Smooth muscle cell (in vitro differentiated cells): ENCODE measurements around the gene CENPV. TPM values are rescaled to one million over a fixed set of nuclear protein-coding genes. Genes with fewer than 3 reads are reported as not detected.

ENCODE experiments used
- DNase-seq: peaks from one replicate; lab custom pipeline; 2025; ENCODE audit not compliant: unreplicated experiment; lab: John Stamatoyannopoulos, UW
- H2AFZ ChIP-seq: fragments of 200-600 bp; sonication (generic); 2 replicates; pipeline ENCODE4 v1.6.0; 2016; ENCODE audit warnings: antibody characterized with exemption, low read depth, mild to moderate bottlenecking
- H3F3A ChIP-seq: fragments of 200-600 bp; sonication (generic); 2 replicates; pipeline ENCODE4 v1.6.0; 2017; ENCODE audit warnings: antibody characterized with exemption, low read depth
- H3K27ac ChIP-seq: fragments of 200-600 bp; sonication (generic); 2 replicates; pipeline ENCODE4 v1.5.1; 2016; ENCODE audit warnings: low read depth, mild to moderate bottlenecking
- H3K27me3 ChIP-seq: fragments of 200-600 bp; sonication (generic); 2 replicates; pipeline ENCODE4 v1.6.1; 2016; ENCODE audit warnings: low read depth, mild to moderate bottlenecking
- H3K36me3 ChIP-seq: fragments of 200-600 bp; sonication (generic); 2 replicates; pipeline ENCODE4 v1.5.1; 2016; ENCODE audit warnings: low read depth
- H3K4me1 ChIP-seq: fragments of 200-600 bp; sonication (generic); 2 replicates; pipeline ENCODE4 v1.5.1; 2016; ENCODE audit warnings: low read depth
- H3K4me2 ChIP-seq: fragments of 200-600 bp; sonication (generic); 2 replicates; pipeline ENCODE4 v1.6.0; 2016; ENCODE audit warnings: mild to moderate bottlenecking
- H3K4me3 ChIP-seq: fragments of 200-600 bp; sonication (generic); 2 replicates; pipeline ENCODE4 v1.5.1; 2016; ENCODE audit warnings: mild to moderate bottlenecking
- H3K79me2 ChIP-seq: fragments of 200-600 bp; sonication (generic); 2 replicates; pipeline ENCODE4 v1.6.0; 2016; ENCODE audit warnings: low read depth, mild to moderate bottlenecking
- H3K9ac ChIP-seq: fragments of 200-600 bp; sonication (generic); 2 replicates; pipeline ENCODE4 v1.6.0; 2016; ENCODE audit warnings: low read depth
- H3K9me3 ChIP-seq: fragments of 200-600 bp; sonication (generic); replicated peaks from 2 replicates; pipeline ENCODE4 v1.5.1; 2016; ENCODE audit warnings: low read depth
- H4K20me1 ChIP-seq: fragments of 200-600 bp; sonication (generic); 2 replicates; pipeline ENCODE4 v1.6.0; 2016; ENCODE audit warnings: low read depth
- WGBS: methylation state at CpG from one replicate; pipeline ENCODE4 v1.1.7; 2016; ENCODE audit warnings: low lambda C conversion rate; 5-methylcytosine and 5-hydroxymethylcytosine counted together
- polyA plus RNA-seq: library from polyadenylated mRNA; unstranded; fragments of >200 nt; fragmentation: Nextera tagmentation; extraction: Ambion mirVana; gene quantifications from 2 replicates; pipeline ENCODE4 v1.2.1, GENCODE V29; 2016
- total RNA-seq: library from RNA; depleted of rRNA; stranded (reverse); fragments of >200 nt; gene quantifications from 2 replicates; pipeline ENCODE4 v1.2.3, GENCODE V29; 2014
- TF ChIP-seq, protein P1 (sequence below): fragments of 200-600 bp; sonication (generic); IDR thresholded peaks from 2 replicates; pipeline ENCODE4 v1.5.1; 2017; ENCODE audit warnings: borderline replicate concordance, mild to moderate bottlenecking, antibody characterized with exemption; ENCODE audit not compliant: insufficient read depth, poor library complexity, severe bottlenecking

CENPV gene
- total and polyA plus RNA-seq, 2 experiments from 2014 or later: 17.5 to 44.5 TPM

DNA sequence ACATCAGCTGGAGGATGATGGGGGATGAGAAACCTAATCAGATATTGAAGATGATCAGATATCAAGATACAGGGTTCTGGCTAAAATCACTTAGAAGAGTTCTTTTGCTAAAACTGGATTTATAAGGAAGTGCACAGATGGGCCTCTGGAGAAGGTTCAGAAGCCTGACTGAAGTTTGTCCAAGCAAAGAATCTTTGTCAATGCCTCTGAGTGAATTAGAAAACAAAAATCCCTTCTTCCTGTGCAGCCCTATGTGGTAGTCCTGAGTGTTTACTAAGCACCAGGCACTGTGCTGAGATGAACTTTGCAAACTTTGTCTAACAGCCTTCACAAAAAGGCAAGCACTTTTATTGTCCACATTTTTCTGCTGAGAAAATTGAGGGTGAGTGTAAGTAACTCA lies 11.4 kb upstream of the CENPV start:
- H3K4me1 ChIP-seq: peaks cover 3% of the 10 kb centered on the region
- H3F3A ChIP-seq: no peaks in the 10 kb centered on the region
- H3K4me2 ChIP-seq: no peak overlapping the region
- H3K27ac ChIP-seq: no peak overlapping the region
- TF ChIP-seq, protein P1, sequence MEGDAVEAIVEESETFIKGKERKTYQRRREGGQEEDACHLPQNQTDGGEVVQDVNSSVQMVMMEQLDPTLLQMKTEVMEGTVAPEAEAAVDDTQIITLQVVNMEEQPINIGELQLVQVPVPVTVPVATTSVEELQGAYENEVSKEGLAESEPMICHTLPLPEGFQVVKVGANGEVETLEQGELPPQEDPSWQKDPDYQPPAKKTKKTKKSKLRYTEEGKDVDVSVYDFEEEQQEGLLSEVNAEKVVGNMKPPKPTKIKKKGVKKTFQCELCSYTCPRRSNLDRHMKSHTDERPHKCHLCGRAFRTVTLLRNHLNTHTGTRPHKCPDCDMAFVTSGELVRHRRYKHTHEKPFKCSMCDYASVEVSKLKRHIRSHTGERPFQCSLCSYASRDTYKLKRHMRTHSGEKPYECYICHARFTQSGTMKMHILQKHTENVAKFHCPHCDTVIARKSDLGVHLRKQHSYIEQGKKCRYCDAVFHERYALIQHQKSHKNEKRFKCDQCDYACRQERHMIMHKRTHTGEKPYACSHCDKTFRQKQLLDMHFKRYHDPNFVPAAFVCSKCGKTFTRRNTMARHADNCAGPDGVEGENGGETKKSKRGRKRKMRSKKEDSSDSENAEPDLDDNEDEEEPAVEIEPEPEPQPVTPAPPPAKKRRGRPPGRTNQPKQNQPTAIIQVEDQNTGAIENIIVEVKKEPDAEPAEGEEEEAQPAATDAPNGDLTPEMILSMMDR: no peak
- H3K27me3 ChIP-seq: no peaks in the 10 kb centered on the region
- H3K9me3 ChIP-seq: no peaks in the 10 kb centered on the region
- H4K20me1 ChIP-seq: no peaks in the 10 kb centered on the region
- H3K36me3 ChIP-seq: no peaks in the 10 kb centered on the region
- no peaks in the 10 kb centered on the region for H3K79me2 ChIP-seq
- no peak overlapping the region for H3K9ac ChIP-seq
- H2AFZ ChIP-seq: peak overlapping the region; percentile 48
- no peak for DNase-seq
- H3K4me3 ChIP-seq: no peak overlapping the region

DNA sequence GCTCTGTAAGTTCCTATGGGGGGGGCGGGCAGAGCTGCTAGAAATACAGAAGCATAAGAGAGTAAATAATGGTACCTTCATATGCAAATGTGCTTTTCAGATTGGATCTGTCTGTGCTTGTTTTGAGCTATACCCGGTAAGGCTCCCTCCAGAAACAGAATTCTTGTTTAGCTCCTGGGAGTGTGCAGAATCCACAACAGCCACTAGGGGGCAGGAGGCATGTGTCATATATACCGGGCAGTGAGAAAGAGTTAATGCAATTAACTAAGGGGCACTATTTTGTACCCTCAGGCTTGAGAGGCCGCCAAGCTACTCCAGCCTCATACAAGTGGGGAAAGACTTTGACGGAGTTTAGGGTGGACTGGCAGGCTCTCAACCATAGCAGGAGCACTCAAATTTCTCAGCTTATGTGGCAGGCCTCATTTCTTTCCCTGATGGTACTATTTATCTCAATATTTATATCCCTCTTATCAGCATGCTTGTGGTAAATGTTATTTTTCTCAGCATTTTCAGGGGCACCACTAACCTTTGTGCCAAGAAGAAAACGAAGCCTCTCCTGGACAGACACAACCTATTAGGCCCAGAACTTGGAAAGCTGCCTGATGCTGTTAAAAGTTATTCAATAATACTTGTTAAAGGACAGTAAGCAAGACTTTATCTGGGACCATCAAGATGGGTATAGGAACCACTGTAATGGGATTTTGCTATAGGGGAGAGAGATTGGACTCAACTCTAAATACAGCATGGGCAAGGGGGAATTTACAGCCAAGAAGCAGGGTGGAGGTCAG lies 10.7 kb upstream of the CENPV start:
- peaks cover 3% of the 10 kb centered on the region for H3K4me1 ChIP-seq
- H3K9me3 ChIP-seq: no peaks in the 10 kb centered on the region
- H3K4me2 ChIP-seq: peak overlapping the region; percentile 27
- no peaks in the 10 kb centered on the region for H3K79me2 ChIP-seq
- DNase-seq: peak; percentile 20
- 9% methylated on average over 6 of the region's 6 CpGs for WGBS
- H3K36me3 ChIP-seq: no peaks in the 10 kb centered on the region
- H2AFZ ChIP-seq: peak overlapping the region; percentile 48
- no peaks in the 10 kb centered on the region for H3K27me3 ChIP-seq
- no peak overlapping the region for H3K4me3 ChIP-seq
- H3K9ac ChIP-seq: no peak overlapping the region
- TF ChIP-seq, protein P1: peak; percentile 93
- H4K20me1 ChIP-seq: no peaks in the 10 kb centered on the region
- H3K27ac ChIP-seq: no peak overlapping the region
- H3F3A ChIP-seq: no peaks in the 10 kb centered on the region

DNA sequence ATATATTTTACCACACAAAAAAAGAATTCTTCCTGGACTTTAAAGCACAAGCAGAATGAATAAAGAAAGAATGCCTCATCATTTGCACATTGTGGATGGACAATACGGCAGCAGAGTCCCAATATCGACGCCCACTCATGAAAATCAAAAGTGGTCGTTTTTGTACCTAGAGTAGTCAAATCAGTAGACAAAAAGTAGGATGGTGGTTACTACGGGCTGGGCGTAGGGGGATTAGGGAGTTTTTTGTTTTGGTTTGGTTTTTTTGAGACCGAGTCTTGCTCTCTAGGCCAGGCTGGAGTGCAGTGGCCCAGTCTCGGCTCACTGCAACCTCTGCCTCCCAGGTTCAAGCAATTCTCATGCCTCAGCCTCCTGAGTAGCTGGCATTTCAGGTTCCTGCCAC lies 8.6 kb upstream of the CENPV start:
- TF ChIP-seq, protein P1: no peak
- no peak for DNase-seq
- Histone ChIP-seq H3K79me2 (no peaks in the 10 kb centered on the region), H3K27me3 (no peaks in the 10 kb centered on the region), H3K4me1 (peaks cover 3% of the 10 kb centered on the region), H3K4me2 (no peak overlapping the region), H3K27ac (no peak overlapping the region), H3K4me3 (no peak overlapping the region), H3K36me3 (no peaks in the 10 kb centered on the region), H2AFZ (no peak overlapping the region), H3K9me3 (no peaks in the 10 kb centered on the region), H4K20me1 (no peaks in the 10 kb centered on the region), H3F3A (no peaks in the 10 kb centered on the region), H3K9ac (no peak overlapping the region)
- WGBS: 90% methylated on average over 8 of the region's 8 CpGs

DNA sequence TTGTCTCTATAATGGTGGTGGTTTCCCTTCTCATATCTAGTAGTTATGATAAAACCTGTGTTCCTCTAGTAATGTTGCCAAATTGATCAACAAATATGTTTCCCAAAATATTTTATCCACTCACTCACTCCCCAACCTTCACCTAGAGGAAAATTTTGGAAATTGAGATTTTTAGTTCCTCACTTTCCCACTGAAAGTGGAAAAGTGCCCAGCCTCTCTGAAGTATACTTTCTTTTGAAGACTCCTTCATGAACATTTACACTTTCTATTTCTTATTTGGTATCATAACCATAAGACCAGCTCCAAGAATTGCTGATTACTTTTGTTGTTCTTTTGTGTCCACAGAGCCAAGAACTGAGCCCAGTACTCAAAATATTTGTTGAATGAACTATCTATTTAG lies 5.1 kb upstream of the CENPV start:
- Histone ChIP-seq H3K9ac (no peak overlapping the region), H3K36me3 (no peaks in the 10 kb centered on the region), H3F3A (no peaks in the 10 kb centered on the region), H3K27me3 (no peaks in the 10 kb centered on the region), H3K9me3 (no peaks in the 10 kb centered on the region), H3K79me2 (no peaks in the 10 kb centered on the region), H3K4me3 (no peak overlapping the region), H4K20me1 (no peaks in the 10 kb centered on the region), H3K4me2 (no peak overlapping the region), H3K27ac (no peak overlapping the region), H2AFZ (no peak overlapping the region), H3K4me1 (no peaks in the 10 kb centered on the region)
- TF ChIP-seq, protein P1: no peak
- no peak for DNase-seq
